HepG2 (cell line): Measurements from ENCODE around the gene ZMYM4. TPM values are rescaled to one million over a fixed set of nuclear protein-coding genes. Genes with fewer than 3 reads are reported as not detected.

Experiments
- CBX2 ChIP-seq, 2 experiments: fragments of 200-600 bp in 1 of 2; sonication (generic); formaldehyde crosslinking in 1 of 2; IDR thresholded peaks; 2 replicates each; pipeline versions ENCODE4 v1.7.0 to v1.8.1; 2018 to 2022; ENCODE audit warnings: low read depth in 2 of 2, low read length in 1 of 2, mild to moderate bottlenecking in 1 of 2, missing genetic modification reagents in 1 of 2
- CEBPG ChIP-seq: IDR thresholded peaks from 2 replicates; pipeline ENCODE4 v1.6.1; 2016
- EHMT2 ChIP-seq: fragments of 200-600 bp; sonication (generic); IDR thresholded peaks from 2 replicates; pipeline ENCODE4 v1.7.0; 2017; ENCODE audit warnings: antibody characterized with exemption, low read depth, low read length, borderline replicate concordance
- JUND ChIP-seq: sonication (generic); formaldehyde crosslinking; IDR thresholded peaks from 2 replicates; pipeline ENCODE4 v1.8.0; 2022; ENCODE audit warnings: mild to moderate bottlenecking, missing genetic modification reagents
- MEF2D ChIP-seq: sonication (generic); formaldehyde crosslinking; IDR thresholded peaks from 2 replicates; pipeline ENCODE4 v1.5.1; 2020; ENCODE audit warnings: mild to moderate bottlenecking, missing genetic modification reagents
- NFE2L2 ChIP-seq: fragments of 150-350 bp; IDR thresholded peaks from 2 replicates; pipeline ENCODE4 v1.6.1; 2014; ENCODE audit warnings: low read length
- NFIC ChIP-seq: IDR thresholded peaks from 2 replicates; pipeline ENCODE4 v1.6.1; 2012; ENCODE audit warnings: mild to moderate bottlenecking, low read length, inconsistent platforms
- PITX1 ChIP-seq: sonication (generic); formaldehyde crosslinking; IDR thresholded peaks from 2 replicates; pipeline ENCODE4 v1.5.1; 2020; ENCODE audit warnings: mild to moderate bottlenecking, missing genetic modification reagents
- POGZ ChIP-seq: sonication (generic); formaldehyde crosslinking; IDR thresholded peaks from 2 replicates; pipeline ENCODE4 v1.4.0; 2020; ENCODE audit warnings: mild to moderate bottlenecking, missing genetic modification reagents
- RBFOX2 ChIP-seq: fragments of 200-400 bp; formaldehyde crosslinking; IDR thresholded peaks from 2 replicates; pipeline ENCODE4 v1.6.1; 2017; ENCODE audit warnings: low read depth, mild to moderate bottlenecking, low read length
- RXRB ChIP-seq: IDR thresholded peaks from 2 replicates; pipeline ENCODE4 v1.6.1; 2016; ENCODE audit warnings: borderline replicate concordance, missing genetic modification reagents, missing compliant biosample characterization
- SOX6 ChIP-seq, 2 experiments: fragments of 450-650 bp in 1 of 2; sonication (generic) in 1 of 2; formaldehyde crosslinking in 1 of 2; IDR thresholded peaks; 2 replicates each; pipeline versions ENCODE4 v1.4.0 to v1.6.1; 2017 to 2020; ENCODE audit warnings: antibody characterized with exemption in 1 of 2, mild to moderate bottlenecking in 1 of 2, missing genetic modification reagents in 1 of 2
- TFAP4 ChIP-seq: sonication (generic); IDR thresholded peaks from 2 replicates; pipeline ENCODE4 v1.6.1; 2016; ENCODE audit warnings: low read depth, borderline replicate concordance
- YY1 ChIP-seq: IDR thresholded peaks from 2 replicates; pipeline ENCODE4 v1.6.1; 2011; ENCODE audit warnings: low read length, low read depth, moderate library complexity, mild to moderate bottlenecking; ENCODE audit not compliant: insufficient read depth, insufficient replicate concordance
- ZFP1 ChIP-seq: IDR thresholded peaks from 2 replicates; pipeline ENCODE4 v1.6.1; 2016
- ZFY ChIP-seq: sonication (generic); formaldehyde crosslinking; IDR thresholded peaks from 2 replicates; pipeline ENCODE4 v1.4.0; 2020; ENCODE audit warnings: missing genetic modification reagents
- ZMYM4 ChIP-seq: sonication (generic); formaldehyde crosslinking; IDR thresholded peaks from 2 replicates; pipeline ENCODE4 v1.8.1; 2023; ENCODE audit warnings: mild to moderate bottlenecking, missing genetic modification reagents
- ZNF20 ChIP-seq: sonication (generic); formaldehyde crosslinking; IDR thresholded peaks from 2 replicates; pipeline ENCODE4 v1.4.0; 2020; ENCODE audit warnings: mild to moderate bottlenecking, moderate library complexity, missing genetic modification reagents
- ZNF333 ChIP-seq: sonication (generic); formaldehyde crosslinking; IDR thresholded peaks from 2 replicates; pipeline ENCODE4 v1.4.0; 2020; ENCODE audit warnings: mild to moderate bottlenecking, missing genetic modification reagents, borderline replicate concordance
- ZNF362 ChIP-seq: sonication (generic); formaldehyde crosslinking; IDR thresholded peaks from 2 replicates; pipeline ENCODE4 v1.4.0; 2020; ENCODE audit warnings: missing genetic modification reagents, mild to moderate bottlenecking, borderline replicate concordance
- ZNF44 ChIP-seq: sonication (generic); formaldehyde crosslinking; IDR thresholded peaks from 2 replicates; pipeline ENCODE4 v1.5.1; 2020; ENCODE audit warnings: mild to moderate bottlenecking, missing genetic modification reagents
- ZNF512 ChIP-seq: sonication (generic); formaldehyde crosslinking; IDR thresholded peaks from 2 replicates; pipeline ENCODE4 v1.4.0; 2020; ENCODE audit warnings: mild to moderate bottlenecking, missing genetic modification reagents
- ZNF564 ChIP-seq: sonication (generic); formaldehyde crosslinking; IDR thresholded peaks from 2 replicates; pipeline ENCODE4 v1.8.1; 2023; ENCODE audit warnings: mild to moderate bottlenecking, missing genetic modification reagents
- ZNF839 ChIP-seq: sonication (generic); formaldehyde crosslinking; IDR thresholded peaks from 2 replicates; pipeline ENCODE4 v1.4.0; 2020; ENCODE audit warnings: missing genetic modification reagents, mild to moderate bottlenecking, borderline replicate concordance
- polyA plus RNA-seq, 8 experiments: library from polyadenylated mRNA; depleted of rRNA in 3 of 8; stranded (reverse) in 7 of 8; unstranded in 1 of 8; fragments of >200 nt; fragmentation: Illumina TruSeq in 4 of 8; extraction: Trizol in 4 of 8; gene quantifications; 2 replicates each; pipeline versions ENCODE4 v1.2.1 to v1.2.3, GENCODE V29; 2011 to 2016; ENCODE audit warnings: low read depth in 4 of 8, missing spikeins in 1 of 8, mixed read lengths in 1 of 8; ENCODE audit not compliant: insufficient read depth in 1 of 8
- total RNA-seq, 5 experiments: library from RNA; depleted of rRNA; stranded (reverse); fragments of >200 nt; fragmentation: Illumina TruSeq; extraction: Trizol; gene quantifications; 2 replicates each; pipeline ENCODE4 v1.2.3, GENCODE V29; 2016; ENCODE audit warnings: low read depth in 1 of 5
- TF ChIP-seq, protein P1 (sequence below): IDR thresholded peaks from 2 replicates; pipeline ENCODE4 v1.6.1; 2016; ENCODE audit warnings: control low read depth
- TF ChIP-seq, protein P2 (sequence below): IDR thresholded peaks from 2 replicates; pipeline ENCODE4 v1.6.1; 2016; ENCODE audit warnings: mild to moderate bottlenecking, missing biosample characterization, missing genetic modification reagents
- TF ChIP-seq, protein P3 (sequence below): sonication (generic); formaldehyde crosslinking; IDR thresholded peaks from 2 replicates; pipeline ENCODE4 v1.4.0; 2020; ENCODE audit warnings: mild to moderate bottlenecking, missing genetic modification reagents

Gene ZMYM4
- total and polyA plus RNA-seq, 2 of the 13 experiments (the other 11 are each of a cell fraction or from before 2014, with no cell fraction given) = 13.9 to 37.6 TPM

- TF ChIP-seq ZNF362 (CRISPR knock-in tag) = peak; percentile 19; the same call in 1 of the 2 replicates
- TF ChIP-seq ZNF333 = no peak
- no peak for TF ChIP-seq SOX6 (IDR thresholded peaks at IDR 0.05)
- peak; percentile 27; the same call in 1 of the 2 replicates for TF ChIP-seq SOX6 (CRISPR knock-in tag; IDR thresholded peaks at IDR 0.05)
- no peak; the same call in 1 of the 2 replicates for TF ChIP-seq RXRB (CRISPR knock-in tag)
- TF ChIP-seq ZFP1 (CRISPR knock-in tag) = no peak
- TF ChIP-seq YY1 = no peak
- no peak for TF ChIP-seq ZNF839
- TF ChIP-seq ZFY (CRISPR knock-in tag) = no peak
- no peak for TF ChIP-seq POGZ (CRISPR knock-in tag)
- TF ChIP-seq ZNF44 (CRISPR knock-in tag) = no peak
- no peak for TF ChIP-seq NFIC
- TF ChIP-seq ZNF512 (CRISPR knock-in tag) = no peak
- peak; percentile 77 for TF ChIP-seq PITX1 (CRISPR knock-in tag)
- TF ChIP-seq ZNF564 (CRISPR knock-in tag) = no peak
- TF ChIP-seq EHMT2 = peak; percentile 51; the same call in 1 of the 2 replicates
- TF ChIP-seq ZMYM4 (CRISPR knock-in tag) = peak; percentile 57
- TF ChIP-seq RBFOX2 = no peak
- no peak for TF ChIP-seq ZNF20 (CRISPR knock-in tag)
- TF ChIP-seq JUND (CRISPR knock-in tag) = no peak
- TF ChIP-seq NFE2L2 = no peak
- TF ChIP-seq, protein P1, sequence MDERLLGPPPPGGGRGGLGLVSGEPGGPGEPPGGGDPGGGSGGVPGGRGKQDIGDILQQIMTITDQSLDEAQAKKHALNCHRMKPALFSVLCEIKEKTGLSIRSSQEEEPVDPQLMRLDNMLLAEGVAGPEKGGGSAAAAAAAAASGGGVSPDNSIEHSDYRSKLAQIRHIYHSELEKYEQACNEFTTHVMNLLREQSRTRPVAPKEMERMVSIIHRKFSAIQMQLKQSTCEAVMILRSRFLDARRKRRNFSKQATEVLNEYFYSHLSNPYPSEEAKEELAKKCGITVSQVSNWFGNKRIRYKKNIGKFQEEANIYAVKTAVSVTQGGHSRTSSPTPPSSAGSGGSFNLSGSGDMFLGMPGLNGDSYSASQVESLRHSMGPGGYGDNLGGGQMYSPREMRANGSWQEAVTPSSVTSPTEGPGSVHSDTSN = peak; percentile 80
- TF ChIP-seq MEF2D (CRISPR knock-in tag) = no peak
- TF ChIP-seq CEBPG (CRISPR knock-in tag) = no peak
- TF ChIP-seq, protein P2, sequence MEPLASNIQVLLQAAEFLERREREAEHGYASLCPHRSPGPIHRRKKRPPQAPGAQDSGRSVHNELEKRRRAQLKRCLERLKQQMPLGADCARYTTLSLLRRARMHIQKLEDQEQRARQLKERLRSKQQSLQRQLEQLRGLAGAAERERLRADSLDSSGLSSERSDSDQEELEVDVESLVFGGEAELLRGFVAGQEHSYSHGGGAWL (CRISPR knock-in tag) = no peak
- TF ChIP-seq CBX2 (IDR thresholded peaks at IDR 0.05; ENCODE audit: low read depth, low read length) = no peak
- TF ChIP-seq CBX2 (CRISPR knock-in tag; IDR thresholded peaks at IDR 0.05; ENCODE audit: low read depth) = no peak
- TF ChIP-seq, protein P3, sequence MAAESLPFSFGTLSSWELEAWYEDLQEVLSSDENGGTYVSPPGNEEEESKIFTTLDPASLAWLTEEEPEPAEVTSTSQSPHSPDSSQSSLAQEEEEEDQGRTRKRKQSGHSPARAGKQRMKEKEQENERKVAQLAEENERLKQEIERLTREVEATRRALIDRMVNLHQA (CRISPR knock-in tag) = no peak
- TF ChIP-seq TFAP4 = peak; percentile 97
Observed at GRCh38 chr1:35243691-35244090, 24.8 kb upstream of the ZMYM4 start (continued).
